WTC11 (cell line): ENCODE results near the gene GCK.

Experiments used
- ATF2 ChIP-seq: sonication (generic); formaldehyde crosslinking; IDR thresholded peaks from 2 replicates; pipeline ENCODE4 v1.8.1; 2022; ENCODE audit warnings: low read depth, missing genetic modification reagents, borderline replicate concordance
- ATF3 ChIP-seq: sonication (generic); formaldehyde crosslinking; conservative IDR thresholded peaks from 2 replicates; pipeline ENCODE4 v1.8.1; 2022; ENCODE audit warnings: mild to moderate bottlenecking, missing genetic modification reagents
- CBFB ChIP-seq: sonication (generic); formaldehyde crosslinking; IDR thresholded peaks from 2 replicates; pipeline ENCODE4 v1.8.1; 2022; ENCODE audit warnings: mild to moderate bottlenecking, low read depth, missing genetic modification reagents
- CTCF ChIP-seq: fragments of 200-600 bp; IDR thresholded peaks from 2 replicates; pipeline ENCODE4 v1.8.0; 2022; ENCODE audit warnings: antibody characterized with exemption
- E2F1 ChIP-seq: sonication (generic); formaldehyde crosslinking; IDR thresholded peaks from 2 replicates; pipeline ENCODE4 v1.8.0; 2022; ENCODE audit warnings: mild to moderate bottlenecking, missing genetic modification reagents
- ETV6 ChIP-seq: sonication (generic); formaldehyde crosslinking; IDR thresholded peaks from 2 replicates; pipeline ENCODE4 v1.8.1; 2022; ENCODE audit warnings: mild to moderate bottlenecking, missing genetic modification reagents
- FOXP1 ChIP-seq: sonication (generic); formaldehyde crosslinking; IDR thresholded peaks from 2 replicates; pipeline ENCODE4 v1.8.0; 2022; ENCODE audit warnings: missing genetic modification reagents, mild to moderate bottlenecking, moderate library complexity, borderline replicate concordance
- GTF2I ChIP-seq: fragments of 250-450 bp; sonication (Bioruptor Pico); conservative IDR thresholded peaks from 2 replicates; pipeline ENCODE4 v1.4.0; 2021; ENCODE audit warnings: mild to moderate bottlenecking
- HMGXB4 ChIP-seq: sonication (generic); formaldehyde crosslinking; IDR thresholded peaks from 2 replicates; pipeline ENCODE4 v1.8.1; 2023; ENCODE audit warnings: mild to moderate bottlenecking, moderate library complexity, missing genetic modification reagents
- MAX ChIP-seq: sonication (generic); formaldehyde crosslinking; IDR thresholded peaks from 2 replicates; pipeline ENCODE4 v1.8.0; 2022; ENCODE audit warnings: mild to moderate bottlenecking, missing genetic modification reagents
- RORB ChIP-seq: fragments of 250-450 bp; sonication (Bioruptor Pico); IDR thresholded peaks from 2 replicates; pipeline ENCODE4 v1.9.0; 2021; ENCODE audit warnings: mild to moderate bottlenecking
- USF2 ChIP-seq: sonication (generic); formaldehyde crosslinking; IDR thresholded peaks from 2 replicates; pipeline ENCODE4 v1.8.1; 2023; ENCODE audit warnings: mild to moderate bottlenecking, missing genetic modification reagents, moderate library complexity
- ZNF425 ChIP-seq: fragments of 250-450 bp; sonication (Bioruptor Pico); conservative IDR thresholded peaks from 2 replicates; pipeline ENCODE4 v1.9.0; 2021; ENCODE audit warnings: mild to moderate bottlenecking

- TF ChIP-seq CTCF = no peak
- TF ChIP-seq ZNF425 (CRISPR knock-in tag) = no peak
- no peak for TF ChIP-seq ETV6 (CRISPR knock-in tag)
- TF ChIP-seq GTF2I (CRISPR knock-in tag) = no peak
- TF ChIP-seq ATF2 = no peak
- TF ChIP-seq RORB (CRISPR knock-in tag) = no peak
- TF ChIP-seq ATF3 (CRISPR knock-in tag) = no peak
- TF ChIP-seq E2F1 (CRISPR knock-in tag) = no peak
- no peak for TF ChIP-seq MAX (CRISPR knock-in tag)
- TF ChIP-seq CBFB = no peak
- no peak for TF ChIP-seq USF2 (CRISPR knock-in tag)
- TF ChIP-seq FOXP1 (CRISPR knock-in tag) = no peak
- no peak for TF ChIP-seq HMGXB4
Measured at GRCh38 chr7:44144968-44145478, 44.2 kb downstream of the GCK start.
